Measurements from ENCODE around the gene PHLDA1.

DNA sequence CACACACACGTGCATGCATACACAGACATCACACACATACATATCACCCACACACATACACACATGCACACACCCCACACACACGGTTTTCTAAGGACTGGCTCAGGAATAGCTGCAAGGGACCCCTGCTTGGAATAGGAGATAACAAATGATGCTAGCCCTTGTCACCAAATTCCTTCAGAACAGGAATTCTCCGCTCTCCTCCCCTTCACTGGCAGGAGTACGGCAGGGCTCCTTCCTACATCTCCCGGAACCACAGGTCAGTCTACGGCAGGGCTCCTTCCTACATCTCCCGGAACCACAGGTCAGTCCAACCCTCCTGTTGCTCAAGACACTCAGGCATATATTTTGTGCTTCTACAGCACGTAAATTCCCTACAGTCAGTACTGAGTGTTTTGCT lies 23.9 kb downstream of the PHLDA1 start:
- TF ChIP-seq, protein P1, sequence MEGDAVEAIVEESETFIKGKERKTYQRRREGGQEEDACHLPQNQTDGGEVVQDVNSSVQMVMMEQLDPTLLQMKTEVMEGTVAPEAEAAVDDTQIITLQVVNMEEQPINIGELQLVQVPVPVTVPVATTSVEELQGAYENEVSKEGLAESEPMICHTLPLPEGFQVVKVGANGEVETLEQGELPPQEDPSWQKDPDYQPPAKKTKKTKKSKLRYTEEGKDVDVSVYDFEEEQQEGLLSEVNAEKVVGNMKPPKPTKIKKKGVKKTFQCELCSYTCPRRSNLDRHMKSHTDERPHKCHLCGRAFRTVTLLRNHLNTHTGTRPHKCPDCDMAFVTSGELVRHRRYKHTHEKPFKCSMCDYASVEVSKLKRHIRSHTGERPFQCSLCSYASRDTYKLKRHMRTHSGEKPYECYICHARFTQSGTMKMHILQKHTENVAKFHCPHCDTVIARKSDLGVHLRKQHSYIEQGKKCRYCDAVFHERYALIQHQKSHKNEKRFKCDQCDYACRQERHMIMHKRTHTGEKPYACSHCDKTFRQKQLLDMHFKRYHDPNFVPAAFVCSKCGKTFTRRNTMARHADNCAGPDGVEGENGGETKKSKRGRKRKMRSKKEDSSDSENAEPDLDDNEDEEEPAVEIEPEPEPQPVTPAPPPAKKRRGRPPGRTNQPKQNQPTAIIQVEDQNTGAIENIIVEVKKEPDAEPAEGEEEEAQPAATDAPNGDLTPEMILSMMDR (conservative IDR thresholded peaks at IDR 0.05): no peak
- no peak for TF ChIP-seq ZFX (IDR thresholded peaks at IDR 0.05)
